CD4-positive, alpha-beta T cell treated with Interferon alpha-2 for 1 hour (primary cell): ENCODE measurements around the gene MICB.
"Not testable (repeated sequence)": the region's sequence is repeated elsewhere in the genome, so short reads cannot be mapped to it uniquely, and the experiment has no call there.

Experiments used
- DNase-seq, 2 donors: peaks; one replicate each; pipeline ENCODE4 v3.0.0-alpha.2; 2020 to 2022

MICB gene

DNA sequence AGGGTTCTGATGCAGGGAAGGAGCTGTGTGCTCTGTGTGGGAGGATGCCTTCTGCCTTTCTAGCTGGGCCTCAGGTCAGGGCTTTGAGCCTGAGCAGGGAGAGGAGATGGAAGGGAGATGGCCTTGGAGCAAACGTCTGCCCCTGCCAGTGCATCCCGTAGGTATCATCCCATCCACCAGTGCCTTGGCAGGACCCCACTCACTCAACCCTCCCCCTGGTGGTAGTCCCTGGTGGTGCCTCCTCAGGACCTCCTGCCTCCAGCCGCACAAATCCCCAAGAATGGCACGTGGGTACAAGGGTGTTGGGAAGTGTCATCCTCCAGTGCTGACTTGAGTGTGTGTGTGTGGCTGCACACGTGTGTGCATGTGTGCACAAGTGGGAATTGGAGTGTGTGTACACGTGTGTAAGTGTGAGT is 23.1 kb upstream of the MICB start:
- DNase-seq = peak in 1 of 2 donors; percentile 31

DNA sequence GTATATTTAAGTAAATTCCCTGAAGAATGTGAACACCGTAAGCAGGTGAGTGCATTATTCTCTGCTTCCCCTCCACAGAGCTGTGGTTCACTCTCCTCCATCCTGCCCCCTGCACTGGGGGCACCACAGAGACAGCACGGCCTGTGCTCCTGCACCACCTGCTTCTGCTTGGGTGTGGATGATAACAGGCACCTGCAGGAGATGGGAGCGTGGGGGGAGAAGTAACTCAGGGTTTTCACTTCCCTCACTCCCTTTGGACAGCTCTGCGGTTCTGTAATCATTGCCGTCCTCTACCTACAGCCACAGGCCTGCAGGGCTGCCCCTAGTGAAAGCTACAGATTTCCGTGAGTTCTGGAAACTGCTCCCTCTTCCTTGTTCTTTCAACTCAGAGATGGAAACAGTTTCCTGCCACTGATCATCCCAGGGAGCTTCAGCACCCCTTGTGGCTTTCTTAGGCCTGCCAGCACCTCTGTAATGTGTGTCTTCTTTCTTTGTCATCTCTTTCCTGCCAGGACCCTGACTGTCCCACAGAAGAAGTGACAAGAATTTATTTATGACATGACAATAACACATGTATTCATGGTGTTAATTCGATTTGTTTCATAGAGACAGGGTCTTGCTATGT is 21.3 kb upstream of the MICB start:
- DNase-seq = no peak

DNA sequence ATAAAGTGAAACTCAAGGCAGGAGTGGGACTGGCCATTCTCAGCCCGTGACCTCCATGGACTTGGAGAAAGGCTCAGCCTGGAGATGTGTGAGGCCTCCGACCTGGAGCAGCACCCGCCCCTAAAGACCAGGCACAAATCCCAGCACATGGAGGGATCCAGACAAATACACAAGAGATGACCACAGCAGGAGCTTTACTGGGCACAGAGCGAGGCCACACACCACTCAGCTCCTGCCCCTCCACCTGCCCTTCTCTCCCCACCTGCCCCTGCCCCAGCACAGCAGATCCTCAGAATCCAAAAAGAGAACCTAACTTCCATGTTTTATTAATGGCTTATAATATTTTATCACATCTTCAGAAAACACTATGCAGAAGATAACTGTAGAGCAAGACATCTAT is 20.4 kb upstream of the MICB start:
- DNase-seq = no peak

DNA sequence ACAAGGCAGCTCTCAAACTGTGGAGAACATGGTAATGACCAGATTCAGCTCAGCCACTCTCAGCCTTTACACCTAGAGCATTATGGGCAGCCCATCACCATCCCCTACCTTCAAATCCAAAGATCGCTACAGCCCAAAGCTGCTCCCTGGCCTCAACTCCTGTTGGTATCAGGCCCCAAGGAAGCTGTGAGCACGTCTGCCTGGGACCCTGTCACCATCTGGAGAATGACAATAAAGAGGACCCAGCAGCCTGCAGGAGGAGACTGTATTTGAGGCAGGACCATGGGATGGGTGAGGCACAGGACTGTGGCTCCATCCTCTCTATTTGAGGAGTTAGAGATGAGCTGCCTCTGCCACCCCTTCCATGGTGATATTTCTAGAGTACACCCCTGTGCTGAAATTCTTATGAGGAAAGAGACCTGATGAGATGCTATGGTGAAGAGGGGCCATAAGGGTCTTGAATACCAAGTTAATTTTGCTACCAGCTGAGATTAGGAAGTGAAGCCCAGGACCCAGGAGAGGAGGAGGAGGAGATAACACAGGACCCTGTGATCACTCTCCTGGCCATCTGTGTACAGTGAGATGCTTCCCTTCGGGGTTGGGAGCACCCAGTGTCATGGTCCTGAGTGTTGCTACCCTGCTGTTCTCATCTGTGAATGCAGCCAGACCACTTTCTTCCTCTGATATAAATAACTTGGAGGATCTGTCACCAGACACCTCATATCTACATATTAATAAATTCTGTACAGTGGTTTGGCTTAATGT is 19.6 kb upstream of the MICB start:
- no peak for DNase-seq

DNA sequence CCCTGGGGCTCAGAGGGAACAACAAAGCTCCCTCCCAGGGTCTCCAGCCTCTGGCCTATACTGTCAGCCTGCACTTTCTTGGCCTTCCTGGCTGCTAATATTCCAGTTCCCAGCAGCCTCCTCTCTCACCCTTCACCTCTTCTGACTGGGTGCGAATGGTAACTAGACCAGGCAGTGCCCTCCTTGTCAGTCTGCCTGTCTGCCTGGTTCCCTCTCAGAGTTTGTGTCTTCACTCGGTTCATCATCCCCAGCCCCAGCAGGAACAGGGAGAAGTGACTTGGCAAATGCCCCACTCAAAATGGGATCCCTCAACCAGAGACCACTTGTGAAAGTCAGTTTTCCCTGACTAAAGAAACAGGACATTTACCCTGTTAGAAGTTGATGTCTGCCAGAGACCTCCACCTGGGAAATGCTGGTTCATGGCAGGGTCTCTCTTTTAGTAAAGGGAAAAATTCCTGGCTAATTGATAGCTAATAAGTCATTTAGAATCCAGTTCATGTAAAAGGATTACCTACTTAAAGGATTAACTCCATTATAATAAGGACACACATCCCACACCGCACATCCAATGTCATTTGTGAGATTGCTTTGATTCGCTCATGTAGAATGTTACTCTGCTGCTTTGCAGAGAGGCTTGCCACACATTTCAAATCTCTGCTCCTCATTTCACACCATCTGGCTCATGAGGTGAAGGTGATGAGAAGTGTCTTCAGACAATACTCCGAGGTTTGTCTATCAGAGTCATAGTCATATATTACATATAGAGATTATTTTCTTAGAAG is 18.6 kb upstream of the MICB start:
- DNase-seq = no peak

DNA sequence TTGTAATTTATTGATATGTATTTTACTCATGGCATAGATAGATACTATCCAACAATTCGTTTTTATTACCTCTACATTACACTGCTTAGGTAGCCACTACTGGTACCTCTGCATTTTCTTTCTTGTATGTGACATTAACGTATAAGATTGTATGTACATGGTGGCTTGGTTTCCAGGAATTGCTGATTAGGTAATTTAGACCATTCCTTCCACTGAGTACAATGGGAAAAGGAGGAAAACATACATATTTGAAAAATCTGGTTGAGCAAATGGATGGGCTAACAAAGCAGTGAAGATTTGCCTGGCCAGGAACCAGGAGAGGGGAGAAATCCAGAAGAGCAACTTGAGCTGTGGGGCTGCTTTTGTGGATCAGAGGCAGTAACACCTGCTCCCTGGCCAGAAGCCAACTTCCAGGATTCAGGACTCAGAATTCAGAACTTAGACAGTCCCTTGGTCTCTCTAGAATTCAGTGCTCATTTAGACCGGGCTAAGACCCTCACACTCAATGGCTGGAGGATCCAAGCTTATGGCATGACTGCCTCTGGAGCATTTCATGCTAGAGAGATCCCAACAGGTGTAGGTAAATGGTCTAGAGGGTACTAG is 17.9 kb upstream of the MICB start:
- DNase-seq = no peak

DNA sequence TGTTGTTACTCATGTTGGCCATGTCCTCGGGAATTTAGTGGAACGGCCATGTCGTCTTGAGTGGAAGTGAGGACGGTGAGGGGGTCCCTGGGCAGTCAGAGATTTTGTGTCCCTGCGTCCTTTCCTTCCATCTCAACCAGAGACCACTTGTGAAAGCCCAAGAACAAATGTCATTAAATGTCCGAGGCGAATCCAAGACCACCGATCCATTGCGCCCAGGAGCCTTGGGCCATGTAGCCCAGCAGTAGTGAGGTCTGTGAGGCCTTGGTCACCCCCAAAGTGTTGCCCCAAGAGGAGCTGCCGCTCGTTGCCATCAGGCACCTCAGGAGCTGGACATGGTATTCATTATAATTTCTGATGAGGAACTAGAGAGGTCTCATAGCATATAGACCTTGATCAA is 17.4 kb upstream of the MICB start:
- no peak for DNase-seq

DNA sequence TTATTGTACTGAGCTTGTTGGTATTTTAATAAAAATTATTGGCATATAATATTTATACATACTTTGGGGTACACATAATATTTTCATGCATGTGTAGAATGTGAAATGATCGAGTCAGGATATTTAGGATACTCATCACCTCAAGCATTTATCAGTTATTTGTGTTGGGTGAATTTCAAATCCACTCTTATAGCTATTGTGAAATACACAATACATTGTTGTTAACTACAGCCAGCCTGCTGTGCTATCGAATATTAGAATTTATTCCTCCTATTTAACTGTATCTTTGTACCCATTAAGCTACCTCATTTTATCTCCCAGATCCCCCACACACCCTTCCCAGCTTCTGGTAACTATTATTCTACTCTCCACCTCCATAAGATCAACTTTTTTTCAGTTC is 14.6 kb upstream of the MICB start:
- DNase-seq = no peak

DNA sequence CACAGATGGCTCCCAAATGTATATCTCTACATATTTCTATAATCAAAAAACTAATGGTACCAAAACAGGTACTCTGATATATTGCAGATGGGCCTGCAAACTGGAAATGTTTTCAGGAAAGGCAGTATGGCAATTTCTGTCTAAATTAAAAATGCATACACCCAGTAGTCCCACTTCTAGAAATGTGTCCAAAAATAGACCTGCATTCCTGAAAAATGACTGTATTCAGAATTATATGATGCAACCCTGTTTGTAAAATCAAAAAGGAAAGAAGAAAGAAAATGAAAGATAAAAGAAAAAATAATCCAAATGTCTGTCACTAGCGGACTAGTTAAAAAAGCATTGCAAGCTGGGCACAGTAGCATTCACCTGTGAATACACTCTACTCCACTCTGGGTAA is 12.9 kb upstream of the MICB start:
- DNase-seq = no peak

DNA sequence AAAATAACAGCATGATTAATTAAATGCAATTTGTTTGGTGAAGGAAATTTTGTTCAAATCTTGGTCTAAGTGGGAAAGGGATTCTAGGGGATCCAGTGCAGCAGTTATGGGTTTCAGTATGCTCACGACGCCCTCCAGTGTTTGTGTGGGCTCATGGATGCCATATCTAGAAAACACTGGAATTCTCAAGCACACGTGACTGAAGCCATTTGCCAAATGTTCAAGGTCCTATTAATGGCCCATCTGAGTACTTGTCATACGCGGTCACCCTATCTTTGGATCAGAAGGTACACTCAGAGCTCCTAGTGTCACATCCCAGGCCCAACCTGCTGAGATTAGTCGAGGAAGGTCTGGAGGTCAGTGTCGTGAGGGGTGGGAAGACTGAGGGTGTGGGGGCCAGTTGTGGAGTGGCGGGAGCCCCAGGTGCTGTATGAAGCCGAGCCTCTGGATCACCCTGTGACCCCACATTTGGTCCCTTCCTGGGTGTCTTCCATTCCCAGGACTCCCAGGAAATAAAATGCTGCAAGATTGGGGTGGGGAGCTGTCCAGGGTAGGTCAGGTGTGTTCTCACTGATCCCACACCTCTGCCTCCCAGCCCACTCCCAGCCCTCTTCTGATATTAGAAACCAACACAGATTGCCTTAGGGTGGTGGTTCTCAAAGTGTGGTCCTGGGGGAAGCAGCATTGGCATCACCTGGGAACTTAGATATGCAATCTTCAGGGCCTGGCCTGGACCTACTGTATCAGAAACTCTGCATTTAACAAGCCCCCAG is 11.7 kb upstream of the MICB start:
- not testable (repeated sequence) for DNase-seq

DNA sequence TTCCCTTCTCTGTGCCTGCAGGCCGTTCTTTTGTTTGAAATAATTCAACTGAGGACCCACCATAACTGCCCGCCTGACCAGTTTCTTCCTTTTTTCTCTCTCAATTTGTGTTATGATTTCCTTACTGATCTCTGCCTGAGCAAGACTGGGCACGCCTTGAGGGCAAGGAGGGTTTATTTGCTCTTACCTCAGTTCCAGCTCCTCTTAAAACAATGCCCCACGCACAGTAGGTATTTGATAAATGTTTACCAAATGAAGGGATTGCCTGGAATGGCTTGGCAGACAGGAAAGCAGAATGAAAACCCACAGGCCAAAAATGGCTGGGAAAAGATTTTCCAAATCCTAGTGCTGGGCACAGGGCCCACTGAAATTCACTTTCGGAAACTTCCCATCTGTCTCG is 10.3 kb upstream of the MICB start:
- not testable (repeated sequence) for DNase-seq

DNA sequence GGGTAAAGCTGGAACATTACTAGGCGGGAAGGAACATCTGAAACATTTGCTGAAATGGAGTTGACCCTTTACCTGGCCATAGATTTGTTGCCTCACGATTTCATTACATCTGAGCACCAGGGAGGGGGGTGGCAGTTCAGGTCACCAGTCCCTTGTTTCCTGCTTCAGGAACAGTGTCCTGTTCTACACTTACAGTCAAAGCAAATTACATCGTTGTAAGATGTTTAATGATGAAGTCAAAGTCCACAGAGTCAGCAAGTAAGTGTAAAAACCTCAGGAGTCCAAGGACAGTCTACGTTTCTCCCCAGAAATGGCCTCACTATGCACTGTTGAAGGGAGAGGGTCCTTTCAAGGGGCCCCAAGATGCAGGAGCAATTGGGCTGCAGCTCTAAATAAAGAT is 8.9 kb upstream of the MICB start:
- no peak for DNase-seq

DNA sequence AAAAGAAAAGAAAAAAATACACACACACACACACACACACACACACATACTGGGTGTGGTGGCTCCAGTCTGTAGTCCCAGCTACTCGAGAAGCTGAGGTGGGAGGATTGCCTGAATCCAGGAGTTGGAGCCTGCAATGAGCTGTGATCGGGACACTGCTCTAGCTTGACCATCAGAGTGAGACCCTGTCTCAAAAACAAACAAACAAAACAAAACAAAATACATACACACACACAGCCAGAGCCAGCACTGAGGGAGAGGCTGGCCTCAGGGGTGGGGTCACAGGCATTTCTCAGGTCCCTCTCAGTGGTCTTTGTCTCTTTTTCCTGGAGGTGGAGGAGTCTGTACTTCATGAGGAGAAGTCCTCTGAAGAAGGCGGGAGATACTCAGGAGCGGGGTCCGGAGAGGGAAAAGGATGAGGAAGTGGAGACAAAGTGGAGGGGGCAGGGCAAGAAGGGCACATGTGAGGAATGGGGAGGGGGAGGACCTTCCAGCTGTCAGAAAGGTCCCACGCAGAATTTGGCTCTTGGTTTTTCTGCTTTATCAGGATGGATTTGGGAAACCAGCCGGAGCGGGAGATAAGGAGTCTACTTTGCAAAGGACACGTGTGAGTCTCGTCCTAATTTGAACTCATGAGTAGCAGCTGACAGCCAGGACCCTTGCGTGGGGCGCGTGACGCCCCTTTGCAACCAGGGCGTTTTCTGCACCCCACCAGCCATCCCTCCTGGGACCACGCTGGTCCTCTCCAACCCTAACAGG is 7.7 kb upstream of the MICB start:
- no peak for DNase-seq

DNA sequence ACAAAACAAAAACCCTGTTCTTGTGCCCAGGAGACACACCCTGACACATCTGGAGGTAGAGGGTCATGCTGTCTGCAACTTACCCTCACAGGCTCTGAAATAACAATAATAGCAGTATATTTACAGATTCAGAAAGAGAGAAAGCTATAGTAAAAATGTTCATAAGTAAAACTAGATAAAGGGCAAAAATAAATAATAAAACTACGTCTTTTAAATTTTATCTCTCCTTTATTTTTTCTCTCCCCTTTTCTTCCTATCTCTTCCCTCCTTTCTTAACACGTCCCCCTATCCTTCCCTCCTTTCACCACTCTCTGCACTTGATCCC is 4.4 kb upstream of the MICB start:
- not testable (repeated sequence) for DNase-seq

DNA sequence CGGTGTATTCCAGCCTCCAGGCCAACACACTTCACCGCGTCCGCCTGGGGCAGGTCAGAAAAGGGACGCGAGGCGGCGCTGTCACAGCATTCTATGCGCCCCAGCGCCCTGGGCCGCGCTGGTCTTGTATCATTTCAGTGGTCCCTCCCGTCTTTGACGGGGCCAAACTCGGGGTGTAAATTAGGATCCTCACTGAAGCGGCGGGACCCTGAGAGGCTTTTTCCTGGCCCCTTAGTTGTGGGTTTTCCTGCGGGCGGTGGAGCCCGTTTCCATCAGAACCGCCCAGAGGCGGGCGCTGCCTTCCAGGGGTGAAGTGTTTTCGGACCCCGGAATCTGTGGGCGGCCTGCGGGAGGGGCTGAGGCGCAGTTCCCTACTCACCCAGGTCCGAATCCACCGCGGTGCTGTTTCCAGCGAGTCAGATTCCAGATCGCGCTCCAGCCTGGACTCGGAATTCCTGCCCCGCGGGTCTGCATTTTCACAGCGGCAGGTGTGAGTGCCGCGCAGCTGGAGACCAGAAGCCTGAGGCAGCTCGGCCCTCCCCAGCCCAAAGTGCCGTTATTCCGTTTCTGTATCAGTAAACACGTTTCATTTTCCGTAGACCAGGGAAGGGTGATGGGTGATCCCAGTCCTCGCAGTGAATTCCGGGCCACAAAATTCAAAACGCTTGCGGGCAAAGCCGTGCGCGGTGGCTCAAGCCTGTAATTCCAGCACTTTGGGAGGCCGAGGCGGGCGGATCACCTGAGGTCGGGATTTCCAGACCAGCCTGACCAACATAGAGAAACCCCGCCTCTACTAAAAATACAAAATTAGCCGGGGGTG is 3.9 kb upstream of the MICB start:
- DNase-seq = peak; percentile 66 to 79

DNA sequence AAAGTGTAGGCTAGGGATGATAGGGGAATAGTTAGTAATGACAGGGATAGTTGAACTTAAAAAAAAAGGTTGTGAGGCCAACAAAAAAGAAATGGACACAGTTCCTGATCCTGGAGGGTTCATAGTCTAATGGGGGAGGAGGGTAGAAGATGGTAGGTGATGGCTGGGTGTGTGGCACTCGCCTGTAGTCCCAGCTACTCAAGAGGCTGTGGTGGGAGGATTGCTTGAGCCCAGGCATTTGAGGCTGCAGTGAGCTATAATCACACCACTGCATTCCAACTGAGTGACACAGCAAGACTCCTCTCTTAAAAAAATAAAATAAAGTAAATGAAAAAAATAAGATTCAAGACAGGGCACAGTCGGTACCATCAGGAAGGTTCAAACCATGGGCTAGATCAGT is 2.4 kb upstream of the MICB start:
- DNase-seq = no peak

DNA sequence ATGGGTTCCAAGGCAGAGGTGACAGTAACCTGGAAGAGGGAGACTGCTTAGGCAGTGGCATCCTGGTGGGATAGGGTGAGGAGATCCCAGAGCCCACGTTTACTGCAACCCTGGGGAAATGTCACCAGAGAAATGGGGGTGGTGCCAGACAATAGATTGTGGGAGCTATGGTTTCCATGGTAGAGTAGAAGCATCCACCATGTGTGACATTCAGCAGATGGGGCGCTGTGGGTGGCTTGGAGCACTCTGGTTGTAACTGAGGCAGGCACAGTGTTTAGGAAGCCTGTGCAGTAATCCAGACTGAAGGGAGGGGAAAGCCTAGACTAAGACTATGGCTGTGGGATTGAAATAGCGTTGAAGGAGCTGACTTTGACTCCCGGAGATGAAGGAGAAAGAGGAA is 1.1 kb upstream of the MICB start:
- DNase-seq = peak in 1 of 2 donors; percentile 30

DNA sequence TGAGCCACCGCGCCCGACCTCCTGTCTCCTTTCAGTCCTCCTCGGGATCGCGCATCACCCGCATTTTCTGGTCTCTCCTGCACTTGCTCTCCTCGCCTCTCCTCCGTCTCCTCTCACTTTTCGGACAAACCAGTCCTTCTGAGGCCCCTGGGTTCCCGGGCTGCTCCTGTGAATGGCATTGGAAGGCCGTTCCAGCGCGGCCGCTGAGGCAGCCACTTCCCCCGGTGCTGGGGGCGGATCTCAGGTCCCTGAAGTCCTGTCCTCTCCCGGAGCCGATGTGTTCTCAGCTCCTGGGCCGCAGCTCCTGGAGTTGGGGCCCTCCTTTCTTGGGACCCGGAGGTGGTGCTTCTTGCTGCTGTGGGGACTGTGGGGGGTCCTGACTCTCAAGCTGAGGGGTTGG is 803 bp downstream of the MICB start:
- DNase-seq = no peak

DNA sequence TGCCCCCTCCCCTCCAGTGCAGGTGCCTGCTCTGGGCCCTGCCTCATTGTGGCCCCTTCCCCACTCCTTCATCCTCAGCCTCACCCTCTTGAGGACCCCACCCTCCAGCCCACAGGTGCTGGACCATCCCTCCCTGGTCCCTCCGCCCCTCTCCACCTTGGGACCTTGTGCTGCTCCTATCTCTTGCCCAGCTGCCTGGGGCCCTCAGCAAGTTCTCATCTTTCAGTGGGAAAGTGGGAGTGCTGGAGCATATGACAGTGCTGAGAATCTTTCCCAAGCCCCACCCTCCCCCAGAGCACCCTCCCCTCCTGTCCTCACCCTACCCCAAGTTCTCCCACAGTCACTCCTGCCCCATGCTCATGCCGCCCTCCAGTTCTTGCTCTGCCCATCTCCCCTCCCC is 1.7 kb downstream of the MICB start:
- DNase-seq = not testable (repeated sequence)

DNA sequence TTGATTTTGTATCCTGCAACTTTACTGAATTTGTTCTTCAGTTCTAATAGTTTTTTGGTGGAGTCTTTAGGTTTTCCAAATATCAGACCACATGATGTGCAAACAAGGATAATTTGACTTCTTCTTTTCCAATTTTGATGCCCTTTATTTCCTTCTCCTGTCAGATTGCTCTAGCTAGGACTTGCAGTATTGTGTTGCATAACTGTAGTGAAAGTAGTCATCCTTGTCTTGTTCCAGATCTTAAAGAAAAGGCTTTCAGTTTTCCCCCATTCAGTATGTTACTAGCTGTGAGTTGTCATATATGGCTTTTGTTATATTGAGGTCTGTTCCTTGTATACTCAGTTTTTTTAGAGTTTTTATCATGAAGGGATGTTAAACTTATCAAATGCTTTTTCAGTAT is 4.6 kb downstream of the MICB start:
- DNase-seq = no peak

DNA sequence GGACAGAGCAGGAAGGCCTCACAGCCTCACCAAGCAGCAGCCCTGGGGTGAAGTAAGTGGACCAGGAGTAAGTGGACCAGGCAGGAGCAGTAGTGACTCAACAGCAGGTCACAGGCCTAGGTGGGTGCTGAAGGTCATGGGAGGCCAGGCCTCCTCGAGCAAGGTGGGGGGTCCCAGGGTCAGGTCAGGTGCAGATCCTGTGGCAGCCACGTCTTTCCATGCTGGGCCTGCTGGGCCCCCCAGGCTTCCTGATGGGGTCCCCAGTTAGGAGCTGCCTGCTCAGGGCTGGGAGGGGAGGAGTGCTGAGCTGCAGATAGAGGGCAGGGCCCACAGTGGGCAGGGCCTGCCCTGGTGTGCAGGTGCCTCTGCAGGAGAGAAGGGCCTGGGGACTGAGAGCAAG is 11.1 kb downstream of the MICB start:
- not testable (repeated sequence) for DNase-seq
